GM12872 (cell line): ENCODE results near the gene PLPP7.

Experiments used
- CTCF ChIP-seq: IDR thresholded peaks from 3 replicates; pipeline ENCODE4 v1.5.1; 2011; ENCODE audit warnings: low read depth, mild to moderate bottlenecking, low read length, moderate library complexity; ENCODE audit not compliant: insufficient read depth

The PLPP7 gene

GRCh38 chr9:131299346-131299960 is 9.9 kb downstream of the PLPP7 start:
- TF ChIP-seq CTCF: no peak

GRCh38 chr9:131299961-131300347 is 10.4 kb downstream of the PLPP7 start:
- no peak for TF ChIP-seq CTCF

- no peak for TF ChIP-seq CTCF
These were observed 10.9 kb downstream of the PLPP7 start for GRCh38 chr9:131300444-131300843.

GRCh38 chr9:131302244-131303075 is 12.9 kb downstream of the PLPP7 start:
- TF ChIP-seq CTCF: no peak

- no peak for TF ChIP-seq CTCF
These were observed 14.1 kb downstream of the PLPP7 start for GRCh38 chr9:131303381-131304321.

GRCh38 chr9:131304676-131305355 is 15.3 kb downstream of the PLPP7 start:
- no peak for TF ChIP-seq CTCF
